CD14-positive monocyte (primary cell): Measurements from ENCODE around the gene CSNK2A3. TPM values are rescaled to one million over a fixed set of nuclear protein-coding genes. Genes with fewer than 3 reads are reported as not detected.

Source experiments
- DNase-seq, 3 donors: peaks; one replicate each; pipeline ENCODE4 v3.0.0-alpha.2; 2011 to 2022
- H2AFZ ChIP-seq: 2 replicates; pipeline ENCODE4 v1.6.0; 2012; ENCODE audit warnings: mild to moderate bottlenecking, low read depth, low read length, inconsistent platforms; ENCODE audit not compliant: insufficient read depth, poor library complexity, severe bottlenecking
- H3K27ac ChIP-seq, 2 donors: 1 replicate in 1 of 2; 2 replicates in 1 of 2; pipeline ENCODE4 v1.5.1; 2012 to 2013; ENCODE audit warnings: low read length in 2 of 2, control low read depth in 1 of 2, inconsistent platforms in 1 of 2, low read depth in 1 of 2, mild to moderate bottlenecking in 1 of 2
- H3K27me3 ChIP-seq, 2 donors: one replicate each; pipeline versions ENCODE4 v1.6.0 to v1.6.1; 2011 to 2013; ENCODE audit warnings: low read length in 2 of 2; ENCODE audit not compliant: control insufficient read depth in 2 of 2, insufficient read depth in 2 of 2
- H3K36me3 ChIP-seq, 2 donors: replicated peaks in 1 of 2; 1 replicate in 1 of 2; 2 replicates in 1 of 2; pipeline versions ENCODE4 v1.5.1 to v1.6.1; 2012 to 2013; ENCODE audit warnings: low read length in 2 of 2, control low read depth in 1 of 2, inconsistent platforms in 1 of 2, mild to moderate bottlenecking in 1 of 2; ENCODE audit not compliant: insufficient read depth in 2 of 2, control insufficient read depth in 1 of 2
- H3K4me1 ChIP-seq, 2 donors: 1 replicate in 1 of 2; 2 replicates in 1 of 2; pipeline versions ENCODE4 v1.5.1 to v1.6.1; 2012 to 2013; ENCODE audit warnings: low read length in 2 of 2, control low read depth in 1 of 2, inconsistent platforms in 1 of 2, mild to moderate bottlenecking in 1 of 2, moderate library complexity in 1 of 2; ENCODE audit not compliant: insufficient read depth in 2 of 2, control insufficient read depth in 1 of 2
- H3K4me2 ChIP-seq: replicated peaks from 2 replicates; pipeline ENCODE3; 2012; ENCODE audit warnings: low read length, moderate library complexity, mild to moderate bottlenecking; ENCODE audit not compliant: poor library complexity, severe bottlenecking; ENCODE audit errors: extremely low read depth
- H3K4me3 ChIP-seq, 3 experiments: fragments of 200-600 bp in 1 of 3; sonication (generic) in 1 of 3; replicated peaks in 1 of 3; 1 replicate in 2 of 3; 2 replicates in 1 of 3; pipeline ENCODE4 v1.5.1; 2011 to 2013; ENCODE audit warnings: low read length in 3 of 3, mild to moderate bottlenecking in 3 of 3, control low read depth in 2 of 3, low read depth in 2 of 3, inconsistent platforms in 1 of 3, moderate library complexity in 1 of 3
- H3K79me2 ChIP-seq: 2 replicates; pipeline ENCODE4 v1.6.0; 2012; ENCODE audit warnings: mild to moderate bottlenecking, control low read depth, inconsistent platforms, low read length, moderate library complexity; ENCODE audit not compliant: insufficient read depth
- H3K9ac ChIP-seq: 2 replicates; pipeline ENCODE4 v1.6.0; 2017; ENCODE audit warnings: low read length, mild to moderate bottlenecking; ENCODE audit not compliant: insufficient read depth, poor library complexity, severe bottlenecking
- H3K9me3 ChIP-seq, 2 donors: replicated peaks in 1 of 2; 1 replicate in 1 of 2; 2 replicates in 1 of 2; pipeline versions ENCODE4 v1.5.1 to v1.6.1; 2012 to 2013; ENCODE audit warnings: low read length in 2 of 2, control low read depth in 1 of 2; ENCODE audit not compliant: control insufficient read depth in 1 of 2, insufficient read depth in 1 of 2
- H4K20me1 ChIP-seq: 2 replicates; pipeline ENCODE4 v1.6.0; 2012; ENCODE audit warnings: mild to moderate bottlenecking, low read length, control low read depth, moderate library complexity; ENCODE audit not compliant: insufficient read depth
- H3K27ac Mint-ChIP-seq, 7 donors: one replicate each; pipeline ENCODE4 v1.8.0; 2020; ENCODE audit warnings: mild to moderate bottlenecking in 7 of 7, mixed read lengths in 7 of 7, moderate library complexity in 6 of 7, inconsistent platforms in 2 of 7
- H3K27me3 Mint-ChIP-seq, 3 donors: one replicate each; pipeline ENCODE4 v1.8.0; 2021 to 2022; ENCODE audit warnings: low read depth in 3 of 3, mild to moderate bottlenecking in 3 of 3, mixed read lengths in 3 of 3, moderate library complexity in 3 of 3, inconsistent platforms in 1 of 3
- H3K36me3 Mint-ChIP-seq, 2 donors: one replicate each; pipeline ENCODE4 v1.8.0; 2020; ENCODE audit warnings: mixed read lengths in 2 of 2, inconsistent platforms in 1 of 2, mild to moderate bottlenecking in 1 of 2
- H3K4me1 Mint-ChIP-seq: one replicate; pipeline ENCODE4 v1.8.0; 2020; ENCODE audit warnings: mild to moderate bottlenecking, mixed read lengths
- H3K4me3 Mint-ChIP-seq, 2 donors: one replicate each; pipeline ENCODE4 v1.8.0; 2020; ENCODE audit warnings: mild to moderate bottlenecking in 2 of 2, mixed read lengths in 2 of 2, moderate library complexity in 1 of 2
- H3K9me3 Mint-ChIP-seq, 7 donors: one replicate each; pipeline ENCODE4 v1.8.0; 2020 to 2022; ENCODE audit warnings: mixed read lengths in 7 of 7, mild to moderate bottlenecking in 6 of 7, moderate library complexity in 6 of 7, inconsistent platforms in 2 of 7
- CTCF ChIP-seq: fragments of 200-600 bp; IDR thresholded peaks from one replicate; pipeline ENCODE4 v1.8.0; 2022; ENCODE audit warnings: antibody characterized with exemption, mild to moderate bottlenecking
- WGBS: methylation state at CpG from one replicate; pipeline ENCODE4 v1.1.5; 2013; ENCODE audit warnings: missing lambda C conversion rate; ENCODE audit not compliant: insufficient coverage; 5-methylcytosine and 5-hydroxymethylcytosine counted together
- intact Hi-C, 2 donors: fragments of 100-400 bp; cut with micrococcal nuclease; formaldehyde crosslinking; loops; one replicate each; pipeline versions ENCODE4 v1.15.0 to v1.15.1; 2023
- polyA plus RNA-seq, 3 donors: library from polyadenylated mRNA; depleted of rRNA in 1 of 3; unstranded in 2 of 3; stranded (reverse) in 1 of 3; fragments of 300-500 nt in 2 of 3; fragments of >200 nt in 1 of 3; fragmentation: Illumina TruSeq in 2 of 3; gene quantifications; 1 replicate in 2 of 3; 2 replicates in 1 of 3; pipeline ENCODE4 v1.2.3, GENCODE V29; 2012 to 2021

The CSNK2A3 gene
- polyA plus RNA-seq, 3 donors = 0.28 to 0.86 (median 0.75) TPM

GRCh38 chr11:11389238-11389637 is 36.2 kb upstream of the CSNK2A3 start:
- Mint-ChIP-seq H3K4me1 (no peaks in the 10 kb centered on the region), H3K27me3 (peaks cover 4 to 18% (median 13%) of the 10 kb centered on the region in 3 donors), H3K9me3 (peaks cover 0 to 4% (median 0%) of the 10 kb centered on the region in 7 donors), H3K36me3 (no peaks in the 10 kb centered on the region), H3K4me3 (no peak overlapping the region), H3K27ac (no peak overlapping the region)
- 100% methylated on average over 1 of the region's 4 CpGs for WGBS
- H2AFZ ChIP-seq = no peak overlapping the region
- no peaks in the 10 kb centered on the region for H4K20me1 ChIP-seq
- H3K4me1 ChIP-seq = no peaks in the 10 kb centered on the region
- no peak overlapping the region for H3K4me2 ChIP-seq
- no peak overlapping the region for H3K27ac ChIP-seq
- no peaks in the 10 kb centered on the region for H3K9me3 ChIP-seq
- no peaks in the 10 kb centered on the region for H3K36me3 ChIP-seq
- no peak overlapping the region for H3K4me3 ChIP-seq
- H3K79me2 ChIP-seq = no peaks in the 10 kb centered on the region
- no peak for TF ChIP-seq CTCF
- DNase-seq = no peak
- H3K9ac ChIP-seq = no peak overlapping the region
- H3K27me3 ChIP-seq = no peaks in the 10 kb centered on the region
- intact Hi-C loops = no loop called here

- no peak for TF ChIP-seq CTCF
- H3K9me3 Mint-ChIP-seq = peaks cover 0 to 7% (median 0%) of the 10 kb centered on the region in 7 donors
- Histone ChIP-seq H3K4me3 (no peak overlapping the region), H3K9ac (no peak overlapping the region), H2AFZ (no peak overlapping the region), H3K4me2 (no peak overlapping the region), H3K79me2 (no peaks in the 10 kb centered on the region), H3K36me3 (no peaks in the 10 kb centered on the region), H3K9me3 (no peaks in the 10 kb centered on the region), H3K27me3 (no peaks in the 10 kb centered on the region), H4K20me1 (no peaks in the 10 kb centered on the region), H3K27ac (no peak overlapping the region), H3K4me1 (no peaks in the 10 kb centered on the region)
- H3K4me3 Mint-ChIP-seq = no peak overlapping the region
- H3K27me3 Mint-ChIP-seq = peaks cover 5 to 15% (median 13%) of the 10 kb centered on the region in 3 donors
- no peaks in the 10 kb centered on the region for H3K36me3 Mint-ChIP-seq
- no peaks in the 10 kb centered on the region for H3K4me1 Mint-ChIP-seq
- 94% methylated on average over 3 of the region's 10 CpGs for WGBS
- no peak overlapping the region for H3K27ac Mint-ChIP-seq
- no peak for DNase-seq
- intact Hi-C loops = no loop called here
Measured at GRCh38 chr11:11387622-11388305, 34.7 kb upstream of the CSNK2A3 start.
